GM12865 (cell line): ENCODE data around the gene SKI.

ENCODE experiments used
- DNase-seq: peaks from one replicate; pipeline ENCODE4 v3.0.0; 2010; ENCODE audit warnings: low read depth
- H3K4me3 ChIP-seq: 2 replicates; pipeline ENCODE4 v1.5.1; 2011; ENCODE audit warnings: mild to moderate bottlenecking, low read depth, low read length, control low read depth
- TF ChIP-seq, protein P1 (sequence below): IDR thresholded peaks from 2 replicates; pipeline ENCODE4 v1.5.1; 2011; ENCODE audit warnings: low read length, control low read depth, low read depth, inconsistent platforms; ENCODE audit not compliant: insufficient read depth; ENCODE audit errors: missing control alignments

Gene SKI

GRCh38 chr1:2200308-2200943, 27.7 kb upstream of the SKI start:
- no peak for DNase-seq
- H3K4me3 ChIP-seq = no peak overlapping the region
- TF ChIP-seq, protein P1, sequence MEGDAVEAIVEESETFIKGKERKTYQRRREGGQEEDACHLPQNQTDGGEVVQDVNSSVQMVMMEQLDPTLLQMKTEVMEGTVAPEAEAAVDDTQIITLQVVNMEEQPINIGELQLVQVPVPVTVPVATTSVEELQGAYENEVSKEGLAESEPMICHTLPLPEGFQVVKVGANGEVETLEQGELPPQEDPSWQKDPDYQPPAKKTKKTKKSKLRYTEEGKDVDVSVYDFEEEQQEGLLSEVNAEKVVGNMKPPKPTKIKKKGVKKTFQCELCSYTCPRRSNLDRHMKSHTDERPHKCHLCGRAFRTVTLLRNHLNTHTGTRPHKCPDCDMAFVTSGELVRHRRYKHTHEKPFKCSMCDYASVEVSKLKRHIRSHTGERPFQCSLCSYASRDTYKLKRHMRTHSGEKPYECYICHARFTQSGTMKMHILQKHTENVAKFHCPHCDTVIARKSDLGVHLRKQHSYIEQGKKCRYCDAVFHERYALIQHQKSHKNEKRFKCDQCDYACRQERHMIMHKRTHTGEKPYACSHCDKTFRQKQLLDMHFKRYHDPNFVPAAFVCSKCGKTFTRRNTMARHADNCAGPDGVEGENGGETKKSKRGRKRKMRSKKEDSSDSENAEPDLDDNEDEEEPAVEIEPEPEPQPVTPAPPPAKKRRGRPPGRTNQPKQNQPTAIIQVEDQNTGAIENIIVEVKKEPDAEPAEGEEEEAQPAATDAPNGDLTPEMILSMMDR = no peak

- TF ChIP-seq, protein P1 = no peak
- DNase-seq = no peak
- no peak overlapping the region for H3K4me3 ChIP-seq
Observed at GRCh38 chr1:2201062-2201461, 27.1 kb upstream of the SKI start.

DNA sequence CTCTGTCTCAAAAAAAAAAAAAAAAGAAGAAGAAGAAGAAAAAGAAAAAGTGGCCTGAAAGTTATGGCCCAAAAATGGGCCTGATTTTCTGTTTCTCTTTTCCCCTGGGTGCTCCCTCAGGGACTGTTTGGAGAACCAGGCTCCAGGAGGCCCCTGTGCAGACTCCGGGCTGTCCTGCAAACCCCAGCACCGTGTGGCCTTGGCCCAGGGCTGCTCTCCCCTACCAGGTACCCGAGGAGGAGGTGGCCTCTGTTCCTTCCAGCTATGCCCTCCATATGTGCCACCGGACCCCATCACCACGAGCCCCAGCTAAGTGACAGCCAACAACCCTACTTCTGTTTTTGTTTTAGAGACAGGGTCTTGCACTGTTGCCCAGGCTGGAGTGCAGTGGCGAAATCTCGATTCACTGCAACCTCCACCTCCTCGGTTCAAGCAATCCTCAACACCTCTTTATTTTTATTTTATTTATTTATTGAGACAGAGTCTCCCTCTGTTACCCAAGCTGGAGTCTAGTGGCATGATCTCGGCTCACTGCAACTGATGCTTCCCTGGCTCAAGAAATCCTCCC, 26.0 kb upstream of the SKI start:
- no peak overlapping the region for H3K4me3 ChIP-seq
- DNase-seq = no peak
- TF ChIP-seq, protein P1 = no peak

DNA sequence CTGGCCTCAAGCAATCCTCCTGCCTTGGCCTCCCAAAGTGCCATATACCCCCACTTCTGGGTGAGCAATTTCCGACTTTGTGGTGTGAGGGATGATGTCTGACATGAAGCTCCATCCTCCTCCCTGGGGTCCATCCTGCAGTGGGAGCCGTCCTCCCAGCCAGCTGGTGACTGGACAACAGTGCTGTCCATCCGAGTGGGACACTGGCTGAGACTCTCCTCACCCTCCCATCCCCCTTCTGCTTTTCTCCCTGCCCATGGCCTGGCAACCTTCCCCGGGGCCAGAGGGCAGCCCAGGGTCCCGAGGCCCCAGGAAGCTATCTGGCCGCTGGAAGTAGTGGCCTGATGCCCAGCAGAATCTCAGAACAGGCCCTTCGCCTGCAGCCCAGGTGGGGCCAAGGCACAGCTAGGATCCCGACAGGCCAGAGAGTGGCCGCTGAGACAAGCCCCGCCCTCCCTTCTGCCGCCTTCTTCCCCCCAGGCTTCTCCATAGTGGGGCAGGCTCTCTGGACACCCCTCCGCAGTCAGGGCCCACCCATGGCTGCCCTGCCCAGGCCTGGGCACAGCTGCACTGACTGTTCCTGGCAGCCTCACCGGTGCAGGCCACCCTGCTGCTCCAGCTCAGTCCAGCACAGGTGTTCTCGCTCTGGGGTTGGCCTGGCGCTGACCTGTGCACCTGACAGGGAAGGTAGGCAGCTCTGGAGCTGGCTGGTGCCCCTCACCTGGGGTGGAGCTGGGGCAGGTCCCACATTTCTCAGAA, 25.1 kb upstream of the SKI start:
- TF ChIP-seq, protein P1 = no peak
- DNase-seq = no peak
- H3K4me3 ChIP-seq = no peak overlapping the region

- no peak overlapping the region for H3K4me3 ChIP-seq
- TF ChIP-seq, protein P1 = no peak
- no peak for DNase-seq
Observed at GRCh38 chr1:2203671-2204414, 24.3 kb upstream of the SKI start.

- TF ChIP-seq, protein P1 = no peak
- peak overlapping the region; percentile 4; the same call in 1 of the 2 replicates for H3K4me3 ChIP-seq
- no peak for DNase-seq
Observed at GRCh38 chr1:2204415-2205190, 23.5 kb upstream of the SKI start.
